ENCODE data around the gene PTPN4.
"Not testable (repeated sequence)": the region's sequence is repeated elsewhere in the genome, so short reads cannot be mapped to it uniquely, and the experiment has no call there.

The PTPN4 gene

GRCh38 chr2:120016800-120017199 is 257.1 kb downstream of the PTPN4 start:
- no peak for DNase-seq (ENCODE audit: low read depth)
- TF ChIP-seq, protein P1, sequence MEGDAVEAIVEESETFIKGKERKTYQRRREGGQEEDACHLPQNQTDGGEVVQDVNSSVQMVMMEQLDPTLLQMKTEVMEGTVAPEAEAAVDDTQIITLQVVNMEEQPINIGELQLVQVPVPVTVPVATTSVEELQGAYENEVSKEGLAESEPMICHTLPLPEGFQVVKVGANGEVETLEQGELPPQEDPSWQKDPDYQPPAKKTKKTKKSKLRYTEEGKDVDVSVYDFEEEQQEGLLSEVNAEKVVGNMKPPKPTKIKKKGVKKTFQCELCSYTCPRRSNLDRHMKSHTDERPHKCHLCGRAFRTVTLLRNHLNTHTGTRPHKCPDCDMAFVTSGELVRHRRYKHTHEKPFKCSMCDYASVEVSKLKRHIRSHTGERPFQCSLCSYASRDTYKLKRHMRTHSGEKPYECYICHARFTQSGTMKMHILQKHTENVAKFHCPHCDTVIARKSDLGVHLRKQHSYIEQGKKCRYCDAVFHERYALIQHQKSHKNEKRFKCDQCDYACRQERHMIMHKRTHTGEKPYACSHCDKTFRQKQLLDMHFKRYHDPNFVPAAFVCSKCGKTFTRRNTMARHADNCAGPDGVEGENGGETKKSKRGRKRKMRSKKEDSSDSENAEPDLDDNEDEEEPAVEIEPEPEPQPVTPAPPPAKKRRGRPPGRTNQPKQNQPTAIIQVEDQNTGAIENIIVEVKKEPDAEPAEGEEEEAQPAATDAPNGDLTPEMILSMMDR (IDR thresholded peaks at IDR 0.05; ENCODE audit: control insufficient read depth, extremely low read depth, insufficient read depth): no peak
- H3K4me3 ChIP-seq (ENCODE audit: low read depth, low read length): no peak overlapping the region

- no peak for DNase-seq (ENCODE audit: low read depth)
- TF ChIP-seq, protein P1 (IDR thresholded peaks at IDR 0.05; ENCODE audit: control insufficient read depth, extremely low read depth, insufficient read depth): no peak
Measured at GRCh38 chr2:120017201-120017600, 257.5 kb downstream of the PTPN4 start.

DNA sequence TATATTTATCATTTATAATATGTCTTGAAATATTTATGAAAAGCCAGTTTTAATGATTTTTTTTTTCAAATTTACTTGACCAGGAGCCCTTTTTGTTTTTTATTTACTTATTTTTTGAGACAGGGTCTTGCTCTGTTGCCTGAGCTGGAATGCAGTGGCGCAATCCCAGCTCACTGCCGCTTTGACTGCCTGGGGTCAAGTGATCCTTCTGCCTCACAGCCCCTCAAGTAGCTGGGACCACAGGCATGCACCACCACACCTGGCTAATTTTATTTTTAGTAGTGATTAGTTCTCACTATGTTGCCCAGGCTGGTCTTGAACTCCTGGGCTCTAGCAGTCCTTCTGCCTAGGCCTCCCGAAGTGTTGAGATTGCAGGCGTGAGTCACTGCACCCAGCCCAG is 258.8 kb downstream of the PTPN4 start:
- no peak for DNase-seq (ENCODE audit: low read depth)
- H3K4me3 ChIP-seq (ENCODE audit: low read depth, low read length): no peak overlapping the region
- TF ChIP-seq, protein P1 (IDR thresholded peaks at IDR 0.05; ENCODE audit: control insufficient read depth, extremely low read depth, insufficient read depth): no peak

More at GRCh38 chr2:120017201-120017600, 257.5 kb downstream of the PTPN4 start:
- no peak overlapping the region for H3K4me3 ChIP-seq (ENCODE audit: low read depth, low read length)

DNA sequence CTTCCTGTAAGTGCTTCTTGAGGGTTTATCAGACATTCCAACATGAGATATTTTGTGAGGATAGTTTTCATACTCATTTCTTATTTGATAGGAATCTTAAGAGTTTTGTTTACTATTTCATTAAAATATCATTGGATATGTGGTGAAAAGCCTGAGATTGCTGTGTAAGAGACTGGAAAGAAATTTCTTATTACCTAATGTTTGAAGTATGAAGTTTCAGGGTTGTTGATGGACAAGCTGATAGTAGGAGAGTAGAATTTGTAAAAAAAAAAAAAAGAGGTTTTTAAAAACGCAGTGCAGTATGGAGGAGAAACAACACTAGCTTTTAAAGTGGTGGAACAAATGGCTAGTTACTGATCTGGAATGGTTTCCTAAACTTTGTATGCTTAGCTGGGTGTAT is 260.8 kb downstream of the PTPN4 start:
- TF ChIP-seq, protein P1 (IDR thresholded peaks at IDR 0.05; ENCODE audit: control insufficient read depth, extremely low read depth, insufficient read depth): no peak
- no peak overlapping the region for H3K4me3 ChIP-seq (ENCODE audit: low read depth, low read length)
- DNase-seq (ENCODE audit: low read depth): no peak

DNA sequence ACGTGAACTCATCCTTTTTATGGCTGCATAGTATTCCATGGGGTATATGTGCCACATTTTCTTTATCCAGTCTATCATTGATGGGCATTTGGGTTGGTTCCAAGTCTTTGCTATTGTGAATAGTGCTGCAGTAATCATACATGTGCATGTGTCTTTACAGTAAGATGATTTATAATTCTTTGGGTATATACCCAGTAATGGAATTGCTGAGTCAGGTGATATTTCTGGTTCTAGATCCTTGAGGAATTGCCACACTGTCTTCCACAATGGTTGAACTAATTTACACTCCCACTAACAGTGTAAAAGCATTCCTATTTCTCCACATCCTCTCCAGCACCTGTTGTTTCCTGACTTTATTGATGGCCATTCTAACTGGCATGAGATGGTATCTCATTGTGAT is 262.8 kb downstream of the PTPN4 start:
- H3K4me3 ChIP-seq (ENCODE audit: low read depth, low read length); DNase-seq (ENCODE audit: low read depth): not testable (repeated sequence)

DNA sequence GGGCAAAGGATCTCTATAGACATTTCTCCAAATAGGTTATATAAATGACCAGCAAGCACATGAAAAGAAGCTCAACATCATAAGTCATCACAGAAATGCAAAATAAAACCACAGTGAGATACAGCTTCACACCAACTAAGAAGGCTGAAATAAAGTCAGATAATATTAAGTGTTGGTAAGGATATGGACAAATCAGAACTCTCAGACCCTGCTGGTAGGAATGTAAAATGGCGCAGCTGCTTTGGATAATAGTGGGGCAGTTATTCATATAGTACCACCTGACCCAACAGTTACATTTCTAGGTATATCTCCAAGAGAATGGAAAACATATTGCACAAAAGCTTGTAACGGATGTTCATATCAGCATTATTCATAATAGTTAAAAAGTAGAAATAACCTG is 267.2 kb downstream of the PTPN4 start:
- H3K4me3 ChIP-seq (ENCODE audit: low read depth, low read length): no peak overlapping the region
- TF ChIP-seq, protein P1 (IDR thresholded peaks at IDR 0.05; ENCODE audit: control insufficient read depth, extremely low read depth, insufficient read depth): no peak
- DNase-seq (ENCODE audit: low read depth): no peak

- H3K4me3 ChIP-seq (ENCODE audit: low read depth, low read length): no peak overlapping the region
- TF ChIP-seq, protein P1 (IDR thresholded peaks at IDR 0.05; ENCODE audit: control insufficient read depth, extremely low read depth, insufficient read depth): no peak
- DNase-seq (ENCODE audit: low read depth): no peak
Measured at GRCh38 chr2:120028795-120029194, 269.1 kb downstream of the PTPN4 start.

Measured in LNCaP clone FGC (cell line).